ENCODE measurements around the gene AWAT2.

Gene AWAT2

GRCh38 chrX:70084592-70085240 lies 35.0 kb upstream of the AWAT2 start:
- no peak for TF ChIP-seq CTCF (conservative IDR thresholded peaks at IDR 0.05; ENCODE audit: control insufficient read depth, insufficient read depth, low read depth, low read length)
- H3K4me3 ChIP-seq (ENCODE audit: control insufficient read depth, low read depth, low read length), result no peak overlapping the region
- no peak for DNase-seq (ENCODE audit: low read depth)

DNA sequence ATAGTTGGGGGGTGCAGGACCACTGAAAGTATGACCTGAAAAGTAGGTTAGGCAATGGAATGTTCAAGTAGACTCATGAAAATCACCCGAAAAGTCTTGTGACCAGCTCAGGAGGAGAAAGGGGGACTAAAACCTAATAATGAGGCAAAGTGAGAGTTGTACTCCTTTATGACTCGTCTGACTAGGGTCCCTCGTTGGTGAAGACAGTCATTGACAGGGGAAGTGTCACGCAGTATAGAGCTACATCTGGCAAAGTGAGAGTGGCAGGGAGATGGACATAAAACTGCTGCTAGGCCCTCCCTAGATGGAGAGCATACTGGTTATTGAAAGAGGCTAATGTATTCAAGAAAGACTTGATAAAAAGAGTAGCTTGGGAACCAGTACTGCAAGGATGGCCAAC lies 33.0 kb upstream of the AWAT2 start:
- no peak for TF ChIP-seq CTCF (conservative IDR thresholded peaks at IDR 0.05; ENCODE audit: control insufficient read depth, insufficient read depth, low read depth, low read length)
- H3K4me3 ChIP-seq (ENCODE audit: control insufficient read depth, low read depth, low read length), result no peak overlapping the region
- no peak for DNase-seq (ENCODE audit: low read depth)

DNA sequence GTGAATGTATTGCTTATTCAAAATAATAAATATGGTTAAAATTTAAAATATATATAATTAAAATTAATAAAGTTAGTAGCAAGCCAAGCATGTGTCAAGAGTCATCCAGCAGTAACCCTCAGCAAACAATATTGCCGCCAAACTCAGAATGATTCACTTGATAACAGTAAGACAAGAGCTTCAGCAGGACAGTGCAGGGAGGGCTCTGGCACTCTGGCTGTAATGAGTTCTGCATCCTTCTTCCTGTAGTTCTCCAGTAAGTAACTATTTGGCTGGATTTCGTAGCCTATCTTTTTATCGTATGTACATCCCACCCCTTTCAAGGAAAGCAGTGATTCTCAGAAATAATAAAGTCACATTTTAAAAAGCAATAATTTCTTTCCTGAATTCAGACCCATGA lies 30.1 kb upstream of the AWAT2 start:
- no peak for DNase-seq (ENCODE audit: low read depth)
- H3K4me3 ChIP-seq (ENCODE audit: control insufficient read depth, low read depth, low read length), result no peak overlapping the region
- TF ChIP-seq CTCF (conservative IDR thresholded peaks at IDR 0.05; ENCODE audit: control insufficient read depth, insufficient read depth, low read depth, low read length), result no peak

DNA sequence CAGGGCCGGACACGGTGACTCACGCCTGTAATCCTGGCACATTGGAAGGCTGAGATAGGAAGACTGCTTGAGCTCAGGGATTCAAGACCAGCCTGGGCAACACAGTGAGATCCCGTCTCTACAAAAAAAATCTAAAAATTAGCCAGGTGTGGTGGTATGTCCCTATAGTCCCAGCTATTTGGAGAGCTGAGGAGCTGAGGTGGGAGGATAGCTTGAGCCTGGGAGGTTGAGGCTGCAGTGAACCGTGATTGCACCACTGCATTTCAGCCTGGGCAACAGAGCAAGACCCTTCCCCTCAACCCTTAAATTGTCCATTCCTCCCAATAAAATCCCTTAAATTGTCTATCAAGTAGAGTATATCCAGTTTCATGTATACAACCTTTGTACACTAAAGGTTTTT lies 29.6 kb upstream of the AWAT2 start:
- no peak for DNase-seq (ENCODE audit: low read depth)
- no peak overlapping the region for H3K4me3 ChIP-seq (ENCODE audit: control insufficient read depth, low read depth, low read length)
- no peak for TF ChIP-seq CTCF (conservative IDR thresholded peaks at IDR 0.05; ENCODE audit: control insufficient read depth, insufficient read depth, low read depth, low read length)

GRCh38 chrX:70066646-70067045 lies 16.9 kb upstream of the AWAT2 start:
- no peak for DNase-seq (ENCODE audit: low read depth)
- no peak for TF ChIP-seq CTCF (conservative IDR thresholded peaks at IDR 0.05; ENCODE audit: control insufficient read depth, insufficient read depth, low read depth, low read length)
- no peak overlapping the region for H3K4me3 ChIP-seq (ENCODE audit: control insufficient read depth, low read depth, low read length)

DNA sequence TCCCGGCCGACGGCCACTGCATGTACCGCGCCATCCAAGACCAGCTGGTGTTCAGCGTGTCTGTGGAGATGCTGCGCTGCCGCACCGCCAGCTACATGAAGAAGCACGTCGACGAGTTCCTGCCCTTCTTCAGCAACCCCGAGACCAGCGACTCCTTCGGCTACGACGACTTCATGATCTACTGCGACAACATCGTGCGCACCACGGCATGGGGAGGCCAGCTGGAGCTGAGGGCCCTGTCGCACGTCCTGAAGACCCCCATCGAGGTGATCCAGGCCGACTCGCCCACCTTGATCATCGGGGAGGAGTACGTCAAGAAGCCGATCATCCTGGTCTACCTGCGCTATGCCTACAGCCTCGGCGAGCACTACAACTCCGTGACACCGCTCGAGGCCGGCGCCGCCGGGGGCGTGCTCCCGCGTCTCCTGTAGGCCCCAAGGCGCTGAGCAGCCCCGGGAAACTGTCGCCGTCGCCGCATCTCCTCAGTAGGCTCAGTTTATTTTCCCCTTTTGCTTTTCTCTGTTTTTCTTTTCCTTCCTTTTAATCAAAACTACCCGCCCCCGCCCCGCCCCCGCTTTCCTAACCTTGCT lies 13.3 kb upstream of the AWAT2 start:
- no peak overlapping the region for H3K4me3 ChIP-seq (ENCODE audit: control insufficient read depth, low read depth, low read length)
- no peak for DNase-seq (ENCODE audit: low read depth)
- TF ChIP-seq CTCF (conservative IDR thresholded peaks at IDR 0.05; ENCODE audit: control insufficient read depth, insufficient read depth, low read depth, low read length), result no peak

Measured in fibroblast of mammary gland (primary cell).